Smooth muscle cell (in vitro differentiated cells): ENCODE measurements around the gene BANK1. TPM values are rescaled to one million over a fixed set of nuclear protein-coding genes. Genes with fewer than 3 reads are reported as not detected.

Source experiments
- DNase-seq: peaks from one replicate; lab custom pipeline; 2025; ENCODE audit not compliant: unreplicated experiment; lab: John Stamatoyannopoulos, UW
- H2AFZ ChIP-seq: fragments of 200-600 bp; sonication (generic); 2 replicates; pipeline ENCODE4 v1.6.0; 2016; ENCODE audit warnings: antibody characterized with exemption, low read depth, mild to moderate bottlenecking
- H3F3A ChIP-seq: fragments of 200-600 bp; sonication (generic); 2 replicates; pipeline ENCODE4 v1.6.0; 2017; ENCODE audit warnings: antibody characterized with exemption, low read depth
- H3K27ac ChIP-seq: fragments of 200-600 bp; sonication (generic); 2 replicates; pipeline ENCODE4 v1.5.1; 2016; ENCODE audit warnings: low read depth, mild to moderate bottlenecking
- H3K27me3 ChIP-seq: fragments of 200-600 bp; sonication (generic); 2 replicates; pipeline ENCODE4 v1.6.1; 2016; ENCODE audit warnings: low read depth, mild to moderate bottlenecking
- H3K36me3 ChIP-seq: fragments of 200-600 bp; sonication (generic); 2 replicates; pipeline ENCODE4 v1.5.1; 2016; ENCODE audit warnings: low read depth
- H3K4me1 ChIP-seq: fragments of 200-600 bp; sonication (generic); 2 replicates; pipeline ENCODE4 v1.5.1; 2016; ENCODE audit warnings: low read depth
- H3K4me2 ChIP-seq: fragments of 200-600 bp; sonication (generic); 2 replicates; pipeline ENCODE4 v1.6.0; 2016; ENCODE audit warnings: mild to moderate bottlenecking
- H3K4me3 ChIP-seq: fragments of 200-600 bp; sonication (generic); 2 replicates; pipeline ENCODE4 v1.5.1; 2016; ENCODE audit warnings: mild to moderate bottlenecking
- H3K79me2 ChIP-seq: fragments of 200-600 bp; sonication (generic); 2 replicates; pipeline ENCODE4 v1.6.0; 2016; ENCODE audit warnings: low read depth, mild to moderate bottlenecking
- H3K9ac ChIP-seq: fragments of 200-600 bp; sonication (generic); 2 replicates; pipeline ENCODE4 v1.6.0; 2016; ENCODE audit warnings: low read depth
- H3K9me3 ChIP-seq: fragments of 200-600 bp; sonication (generic); replicated peaks from 2 replicates; pipeline ENCODE4 v1.5.1; 2016; ENCODE audit warnings: low read depth
- H4K20me1 ChIP-seq: fragments of 200-600 bp; sonication (generic); 2 replicates; pipeline ENCODE4 v1.6.0; 2016; ENCODE audit warnings: low read depth
- WGBS: methylation state at CpG from one replicate; pipeline ENCODE4 v1.1.7; 2016; ENCODE audit warnings: low lambda C conversion rate; 5-methylcytosine and 5-hydroxymethylcytosine counted together
- polyA plus RNA-seq: library from polyadenylated mRNA; unstranded; fragments of >200 nt; fragmentation: Nextera tagmentation; extraction: Ambion mirVana; gene quantifications from 2 replicates; pipeline ENCODE4 v1.2.1, GENCODE V29; 2016
- total RNA-seq: library from RNA; depleted of rRNA; stranded (reverse); fragments of >200 nt; gene quantifications from 2 replicates; pipeline ENCODE4 v1.2.3, GENCODE V29; 2014
- TF ChIP-seq, protein P1 (sequence below): fragments of 200-600 bp; sonication (generic); IDR thresholded peaks from 2 replicates; pipeline ENCODE4 v1.5.1; 2017; ENCODE audit warnings: borderline replicate concordance, mild to moderate bottlenecking, antibody characterized with exemption; ENCODE audit not compliant: insufficient read depth, poor library complexity, severe bottlenecking

Gene BANK1
- total and polyA plus RNA-seq, 2 experiments from 2014 or later: 0.54 to 1.5 TPM

DNA sequence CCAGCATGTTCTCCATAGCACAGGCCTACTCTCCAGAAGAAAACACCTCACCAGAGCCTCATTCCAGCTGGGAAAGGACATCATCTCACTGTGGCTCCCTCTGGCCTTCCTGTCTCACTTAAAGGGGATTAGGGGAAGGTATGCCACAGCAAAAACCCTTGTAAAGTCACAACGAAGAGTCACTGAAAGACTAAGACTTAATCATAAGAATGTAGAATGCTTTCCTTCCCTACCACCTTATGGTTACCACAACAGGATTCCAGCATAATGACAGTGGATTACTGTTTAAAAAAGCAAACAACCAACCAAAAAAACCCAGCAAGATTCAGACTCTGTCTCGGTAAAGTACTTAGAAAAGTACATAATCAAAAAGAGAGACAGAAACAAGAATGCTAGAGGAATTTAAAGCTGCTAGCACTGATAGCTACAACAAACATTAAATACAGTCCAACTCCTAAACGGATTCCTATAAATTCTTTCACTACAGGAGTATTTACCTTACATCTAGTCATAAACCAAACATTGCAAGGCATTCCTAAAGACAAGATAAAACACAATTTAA, 75.1 kb downstream of the BANK1 start:
- H3K4me2 ChIP-seq: no peak overlapping the region
- TF ChIP-seq, protein P1, sequence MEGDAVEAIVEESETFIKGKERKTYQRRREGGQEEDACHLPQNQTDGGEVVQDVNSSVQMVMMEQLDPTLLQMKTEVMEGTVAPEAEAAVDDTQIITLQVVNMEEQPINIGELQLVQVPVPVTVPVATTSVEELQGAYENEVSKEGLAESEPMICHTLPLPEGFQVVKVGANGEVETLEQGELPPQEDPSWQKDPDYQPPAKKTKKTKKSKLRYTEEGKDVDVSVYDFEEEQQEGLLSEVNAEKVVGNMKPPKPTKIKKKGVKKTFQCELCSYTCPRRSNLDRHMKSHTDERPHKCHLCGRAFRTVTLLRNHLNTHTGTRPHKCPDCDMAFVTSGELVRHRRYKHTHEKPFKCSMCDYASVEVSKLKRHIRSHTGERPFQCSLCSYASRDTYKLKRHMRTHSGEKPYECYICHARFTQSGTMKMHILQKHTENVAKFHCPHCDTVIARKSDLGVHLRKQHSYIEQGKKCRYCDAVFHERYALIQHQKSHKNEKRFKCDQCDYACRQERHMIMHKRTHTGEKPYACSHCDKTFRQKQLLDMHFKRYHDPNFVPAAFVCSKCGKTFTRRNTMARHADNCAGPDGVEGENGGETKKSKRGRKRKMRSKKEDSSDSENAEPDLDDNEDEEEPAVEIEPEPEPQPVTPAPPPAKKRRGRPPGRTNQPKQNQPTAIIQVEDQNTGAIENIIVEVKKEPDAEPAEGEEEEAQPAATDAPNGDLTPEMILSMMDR: no peak
- 6% methylated on average over 3 of the region's 3 CpGs for WGBS
- no peaks in the 10 kb centered on the region for H3K36me3 ChIP-seq
- H3K79me2 ChIP-seq: no peaks in the 10 kb centered on the region
- peak overlapping the region; percentile 68 for H3K27ac ChIP-seq
- no peaks in the 10 kb centered on the region for H4K20me1 ChIP-seq
- no peaks in the 10 kb centered on the region for H3F3A ChIP-seq
- no peaks in the 10 kb centered on the region for H3K27me3 ChIP-seq
- no peak overlapping the region for H3K4me3 ChIP-seq
- H3K9me3 ChIP-seq: no peaks in the 10 kb centered on the region
- no peaks in the 10 kb centered on the region for H3K4me1 ChIP-seq
- H2AFZ ChIP-seq: no peak overlapping the region
- H3K9ac ChIP-seq: no peak overlapping the region
- DNase-seq: no peak

DNA sequence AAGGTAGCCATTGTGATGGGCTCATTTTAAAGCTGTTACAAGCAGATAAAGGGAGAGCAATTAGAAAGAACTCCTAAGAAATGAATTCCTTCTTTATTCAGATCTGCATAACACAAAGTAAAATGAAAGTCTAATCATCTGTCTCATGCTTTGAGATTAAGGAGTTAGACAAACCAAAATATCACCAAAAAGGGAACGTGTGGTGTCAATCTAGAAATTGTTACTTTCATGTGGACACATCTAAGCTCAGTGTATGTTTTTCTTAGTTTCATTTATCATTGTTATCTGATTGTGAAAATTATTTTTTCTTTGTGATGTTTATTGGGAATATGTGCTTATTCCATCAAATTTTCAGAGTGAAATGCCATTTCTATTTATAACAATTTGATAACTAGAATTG, 80.3 kb downstream of the BANK1 start:
- Histone ChIP-seq H3K9me3 (no peaks in the 10 kb centered on the region), H3K9ac (no peak overlapping the region), H3K4me3 (no peak overlapping the region), H3K4me2 (no peak overlapping the region), H3K36me3 (no peaks in the 10 kb centered on the region), H3K27ac (no peak overlapping the region), H4K20me1 (no peaks in the 10 kb centered on the region), H3K4me1 (no peaks in the 10 kb centered on the region), H3F3A (no peaks in the 10 kb centered on the region), H3K27me3 (no peaks in the 10 kb centered on the region), H2AFZ (no peak overlapping the region), H3K79me2 (no peaks in the 10 kb centered on the region)
- TF ChIP-seq, protein P1: no peak
- DNase-seq: no peak
- 72% methylated on average over 1 of the region's 1 CpG for WGBS

DNA sequence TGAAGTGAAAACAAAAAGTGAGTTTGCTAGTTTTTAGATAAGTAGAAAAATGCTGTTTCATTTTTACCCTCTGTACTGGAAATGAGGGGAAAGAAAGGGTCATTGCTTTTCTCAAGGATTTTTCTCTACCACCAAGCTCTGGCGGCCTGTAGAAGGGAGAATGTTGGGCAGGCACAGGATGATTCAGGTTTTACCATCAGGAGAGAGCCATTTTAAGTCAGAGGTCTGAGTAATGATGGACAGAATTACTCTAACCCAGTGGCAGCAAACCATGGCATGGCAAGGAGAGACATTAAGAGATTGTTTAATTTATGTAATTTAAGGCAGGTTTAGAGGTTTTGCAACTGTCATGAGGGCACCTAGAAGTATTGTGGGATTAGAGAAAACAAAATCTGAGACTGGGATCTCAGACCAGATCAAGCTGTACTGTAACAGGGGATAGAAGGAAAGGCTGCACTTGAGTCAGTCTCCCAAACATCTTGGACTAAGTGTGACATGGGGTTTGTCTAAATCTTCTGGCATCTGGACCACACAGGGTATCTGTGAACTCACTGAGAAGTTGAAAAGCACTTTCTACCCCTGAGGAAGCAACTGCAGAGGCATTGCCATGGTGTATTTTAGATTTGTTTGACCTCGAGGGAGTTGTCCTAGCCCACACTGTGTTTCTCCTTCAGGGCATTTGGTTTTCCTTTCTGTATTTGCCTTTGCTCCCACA, 81.6 kb downstream of the BANK1 start:
- Histone ChIP-seq H3K4me2 (no peak overlapping the region), H3K27ac (no peak overlapping the region), H3K36me3 (no peaks in the 10 kb centered on the region), H4K20me1 (no peaks in the 10 kb centered on the region), H2AFZ (no peak overlapping the region), H3K79me2 (no peaks in the 10 kb centered on the region), H3K27me3 (no peaks in the 10 kb centered on the region), H3K9ac (no peak overlapping the region), H3F3A (no peaks in the 10 kb centered on the region), H3K9me3 (no peaks in the 10 kb centered on the region), H3K4me1 (no peaks in the 10 kb centered on the region), H3K4me3 (no peak overlapping the region)
- TF ChIP-seq, protein P1: no peak
- 72% methylated on average over 2 of the region's 2 CpGs for WGBS
- DNase-seq: no peak

DNA sequence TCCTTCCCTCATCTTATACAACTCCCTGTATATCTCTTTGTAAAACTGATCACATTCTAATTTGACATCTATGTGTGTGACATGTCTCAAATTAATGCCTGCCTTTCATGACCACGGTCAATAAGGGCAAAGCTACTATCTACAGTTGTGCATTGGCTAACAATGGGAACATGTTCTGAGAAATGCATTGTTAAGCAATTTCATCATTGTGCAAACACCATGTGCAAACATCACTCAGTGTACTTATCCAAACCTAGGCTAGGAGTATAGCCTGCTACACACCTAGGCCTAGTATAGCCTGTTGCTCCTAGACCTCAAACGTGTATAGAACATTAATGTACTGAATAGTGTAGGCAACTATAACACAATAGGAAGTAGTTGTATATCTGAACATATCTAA, 95.0 kb downstream of the BANK1 start:
- no peak overlapping the region for H3K9ac ChIP-seq

More for the DNA sequence above, 95.0 kb downstream of the BANK1 start:
- no peak for DNase-seq
- TF ChIP-seq, protein P1: no peak
- Histone ChIP-seq H3K36me3 (no peaks in the 10 kb centered on the region), H2AFZ (no peak overlapping the region), H3K27me3 (no peaks in the 10 kb centered on the region), H3K4me1 (no peaks in the 10 kb centered on the region), H3K27ac (no peak overlapping the region), H3K4me2 (no peak overlapping the region), H3K9me3 (no peaks in the 10 kb centered on the region), H4K20me1 (no peaks in the 10 kb centered on the region), H3F3A (no peaks in the 10 kb centered on the region), H3K4me3 (no peak overlapping the region), H3K79me2 (no peaks in the 10 kb centered on the region)
- 71% methylated on average over 2 of the region's 2 CpGs for whole genome bisulfite sequencing
